ENCODE results near the gene ABCG5. TPM values are rescaled to one million over a fixed set of nuclear protein-coding genes. Genes with fewer than 3 reads are reported as not detected.

Gene ABCG5
- polyA plus RNA-seq, 1 donor (not counting 4 experiments of a cell fraction or from before 2014, with no cell fraction given) = not detected

DNA sequence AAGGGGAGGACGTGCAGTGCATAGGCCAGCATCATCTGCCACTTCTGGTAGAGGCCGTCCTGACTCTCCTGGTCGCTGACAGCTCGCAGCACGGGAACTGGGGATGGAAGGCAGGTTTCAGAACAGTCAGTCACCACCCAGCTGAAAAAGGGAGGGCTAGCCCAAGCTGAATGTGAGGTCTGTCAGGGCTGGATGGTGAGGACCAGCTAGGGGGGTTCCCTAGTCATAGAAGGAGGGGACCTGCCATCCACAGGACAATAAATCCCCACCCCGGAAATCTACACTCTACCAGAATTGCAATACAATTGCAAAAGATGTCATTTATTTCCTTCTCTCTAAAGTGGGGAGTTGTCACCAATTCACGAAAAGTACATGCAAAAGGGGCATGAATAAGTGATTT is 15.8 kb downstream of the ABCG5 start:
- Histone ChIP-seq H3K4me1 (ENCODE audit: control insufficient read depth, extremely low read depth, insufficient read depth, low read length) (no peaks in the 10 kb centered on the region), H4K20me1 (ENCODE audit: control insufficient read depth, extremely low read depth, insufficient read depth, low read length) (no peaks in the 10 kb centered on the region), H3K36me3 (ENCODE audit: control insufficient read depth in 2 of 2, extremely low read depth in 1 of 2, insufficient read depth in 2 of 2, low read length in 2 of 2) (no peaks in the 10 kb centered on the region), H3K9me3 (ENCODE audit: control insufficient read depth, low read depth, low read length) (no peaks in the 10 kb centered on the region), H3K4me3 (ENCODE audit: control insufficient read depth in 2 of 3, extremely low read depth in 1 of 3, insufficient read depth in 2 of 3, low read depth in 1 of 3, low read length in 3 of 3) (no peak overlapping the region), H3K27me3 (ENCODE audit: control insufficient read depth, extremely low read depth, insufficient read depth, low read length) (peaks cover 17% of the 10 kb centered on the region), H3K79me2 (ENCODE audit: control insufficient read depth, insufficient read depth, low read length) (no peaks in the 10 kb centered on the region), H3K27ac (ENCODE audit: control insufficient read depth, insufficient read depth, low read length) (no peak overlapping the region), H3K4me2 (ENCODE audit: control insufficient read depth, extremely low read depth, insufficient read depth, low read depth, low read length) (no peak overlapping the region), H2AFZ (ENCODE audit: control insufficient read depth, low read length) (no peak overlapping the region), H3K9me1 (ENCODE audit: control insufficient read depth, extremely low read depth, insufficient read depth, low read length) (no peaks in the 10 kb centered on the region), H3K9ac (ENCODE audit: control insufficient read depth, extremely low read depth, insufficient read depth, low read length) (no peak overlapping the region)
- no peak for TF ChIP-seq CTCF (optimal IDR thresholded peaks at IDR 0.05 in 1 of 3, IDR thresholded peaks at IDR 0.05 in 1 of 3, conservative IDR thresholded peaks at IDR 0.05 in 1 of 3; ENCODE audit: extremely low read depth in 1 of 3, insufficient read depth in 2 of 3, low read length in 3 of 3)
- TF ChIP-seq EZH2 (IDR thresholded peaks at IDR 0.05; ENCODE audit: low read length) = no peak
- DNase-seq (ENCODE audit: low read depth, low spot score) = no peak
- dilution Hi-C loops (cut with MboI; ENCODE audit: extremely low pct_ligation_motif_present, low sequenced_read_pairs) = no loop called here
- no peak for FAIRE-seq

GRCh38 chr2:43819491-43820163 is 19.0 kb downstream of the ABCG5 start:
- Histone ChIP-seq H3K4me3 (ENCODE audit: control insufficient read depth in 2 of 3, extremely low read depth in 1 of 3, insufficient read depth in 2 of 3, low read depth in 1 of 3, low read length in 3 of 3) (no peak overlapping the region), H3K9ac (ENCODE audit: control insufficient read depth, extremely low read depth, insufficient read depth, low read length) (no peak overlapping the region), H3K9me3 (ENCODE audit: control insufficient read depth, low read depth, low read length) (no peaks in the 10 kb centered on the region), H3K4me2 (ENCODE audit: control insufficient read depth, extremely low read depth, insufficient read depth, low read depth, low read length) (no peak overlapping the region), H3K4me1 (ENCODE audit: control insufficient read depth, extremely low read depth, insufficient read depth, low read length) (no peaks in the 10 kb centered on the region), H3K36me3 (ENCODE audit: control insufficient read depth in 2 of 2, extremely low read depth in 1 of 2, insufficient read depth in 2 of 2, low read length in 2 of 2) (no peaks in the 10 kb centered on the region), H3K27ac (ENCODE audit: control insufficient read depth, insufficient read depth, low read length) (no peak overlapping the region), H3K9me1 (ENCODE audit: control insufficient read depth, extremely low read depth, insufficient read depth, low read length) (no peaks in the 10 kb centered on the region), H3K79me2 (ENCODE audit: control insufficient read depth, insufficient read depth, low read length) (no peaks in the 10 kb centered on the region), H2AFZ (ENCODE audit: control insufficient read depth, low read length) (no peak overlapping the region), H3K27me3 (ENCODE audit: control insufficient read depth, extremely low read depth, insufficient read depth, low read length) (peaks cover 14% of the 10 kb centered on the region), H4K20me1 (ENCODE audit: control insufficient read depth, extremely low read depth, insufficient read depth, low read length) (no peaks in the 10 kb centered on the region)
- FAIRE-seq = no peak
- dilution Hi-C loops (cut with MboI; ENCODE audit: extremely low pct_ligation_motif_present, low sequenced_read_pairs) = no loop called here
- TF ChIP-seq CTCF (optimal IDR thresholded peaks at IDR 0.05 in 1 of 3, IDR thresholded peaks at IDR 0.05 in 1 of 3, conservative IDR thresholded peaks at IDR 0.05 in 1 of 3; ENCODE audit: extremely low read depth in 1 of 3, insufficient read depth in 2 of 3, low read length in 3 of 3) (no peak), EZH2 (IDR thresholded peaks at IDR 0.05; ENCODE audit: low read length) (no peak)
- no peak for DNase-seq (ENCODE audit: low read depth, low spot score)
